Neural progenitor cell (in vitro differentiated cells): ENCODE results near the gene KCP.

Experiments used
- EZH2 ChIP-seq: fragments of 200-600 bp; sonication (generic); IDR thresholded peaks from 2 replicates; pipeline ENCODE4 v1.6.1; 2017; ENCODE audit warnings: antibody characterized with exemption, mild to moderate bottlenecking, moderate library complexity
- TF ChIP-seq, protein P1 (sequence below): fragments of 200-600 bp; sonication (generic); IDR thresholded peaks from 2 replicates; pipeline ENCODE4 v1.5.1; 2017; ENCODE audit warnings: antibody characterized with exemption, mild to moderate bottlenecking

DNA sequence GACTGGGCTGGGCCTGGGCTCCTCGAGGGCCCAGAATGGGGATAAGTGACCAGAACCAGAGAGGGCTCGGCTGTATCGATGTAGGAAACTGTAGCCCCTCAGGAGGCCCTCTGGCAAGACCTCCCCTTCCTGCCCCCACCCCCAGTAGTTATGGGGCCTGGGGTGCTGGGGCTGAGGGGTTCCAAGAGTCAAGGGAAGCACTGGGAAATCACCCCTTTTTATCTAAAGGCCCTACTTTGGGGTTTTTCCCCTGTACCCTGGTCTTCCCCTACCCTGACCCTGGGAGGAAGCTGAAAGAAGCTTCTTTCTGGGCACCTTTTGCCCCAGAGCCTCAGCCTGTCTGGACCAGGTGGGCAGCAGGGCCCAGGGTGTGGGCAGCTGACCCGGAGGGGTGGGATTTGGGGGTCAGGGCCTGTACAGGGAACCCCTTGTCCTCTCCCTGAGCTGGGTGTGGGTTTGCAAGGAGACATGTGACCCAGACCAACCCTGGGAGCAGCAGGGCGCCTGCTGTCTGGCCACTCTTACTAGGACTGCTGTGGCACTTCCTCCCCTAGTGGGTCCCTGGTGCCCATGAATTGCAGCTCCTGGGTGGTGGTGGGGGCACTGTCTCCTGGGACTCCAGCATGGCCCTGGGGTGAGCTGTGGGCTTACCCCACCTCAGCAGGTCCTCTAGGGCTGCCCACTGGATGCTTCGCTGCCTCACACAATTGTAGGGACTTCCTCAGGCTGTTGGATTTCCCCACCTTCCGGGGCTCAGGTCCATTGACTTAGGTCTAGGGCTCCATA lies 28.8 kb upstream of the KCP start:
- TF ChIP-seq, protein P1, sequence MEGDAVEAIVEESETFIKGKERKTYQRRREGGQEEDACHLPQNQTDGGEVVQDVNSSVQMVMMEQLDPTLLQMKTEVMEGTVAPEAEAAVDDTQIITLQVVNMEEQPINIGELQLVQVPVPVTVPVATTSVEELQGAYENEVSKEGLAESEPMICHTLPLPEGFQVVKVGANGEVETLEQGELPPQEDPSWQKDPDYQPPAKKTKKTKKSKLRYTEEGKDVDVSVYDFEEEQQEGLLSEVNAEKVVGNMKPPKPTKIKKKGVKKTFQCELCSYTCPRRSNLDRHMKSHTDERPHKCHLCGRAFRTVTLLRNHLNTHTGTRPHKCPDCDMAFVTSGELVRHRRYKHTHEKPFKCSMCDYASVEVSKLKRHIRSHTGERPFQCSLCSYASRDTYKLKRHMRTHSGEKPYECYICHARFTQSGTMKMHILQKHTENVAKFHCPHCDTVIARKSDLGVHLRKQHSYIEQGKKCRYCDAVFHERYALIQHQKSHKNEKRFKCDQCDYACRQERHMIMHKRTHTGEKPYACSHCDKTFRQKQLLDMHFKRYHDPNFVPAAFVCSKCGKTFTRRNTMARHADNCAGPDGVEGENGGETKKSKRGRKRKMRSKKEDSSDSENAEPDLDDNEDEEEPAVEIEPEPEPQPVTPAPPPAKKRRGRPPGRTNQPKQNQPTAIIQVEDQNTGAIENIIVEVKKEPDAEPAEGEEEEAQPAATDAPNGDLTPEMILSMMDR: no peak
- no peak for TF ChIP-seq EZH2
